Esophagus squamous epithelium (tissue), 4 donors: ENCODE measurements around the gene FCN1.

Experiments
- POLR2A ChIP-seq, 4 donors: fragments of 450-650 bp; IDR thresholded peaks; one replicate each; pipeline ENCODE4 v1.6.1; 2017; ENCODE audit warnings: antibody characterized with exemption in 4 of 4, mild to moderate bottlenecking in 4 of 4, moderate library complexity in 3 of 4
- TF ChIP-seq, protein P1 (sequence below), 6 experiments: fragments of 450-650 bp in 4 of 6; fragments of 200-600 bp in 2 of 6; sonication (generic) in 2 of 6; IDR thresholded peaks; one replicate each; pipeline ENCODE4 v1.5.1; 2016 to 2019; ENCODE audit warnings: antibody characterized with exemption in 6 of 6, mild to moderate bottlenecking in 4 of 6, moderate library complexity in 4 of 6

DNA sequence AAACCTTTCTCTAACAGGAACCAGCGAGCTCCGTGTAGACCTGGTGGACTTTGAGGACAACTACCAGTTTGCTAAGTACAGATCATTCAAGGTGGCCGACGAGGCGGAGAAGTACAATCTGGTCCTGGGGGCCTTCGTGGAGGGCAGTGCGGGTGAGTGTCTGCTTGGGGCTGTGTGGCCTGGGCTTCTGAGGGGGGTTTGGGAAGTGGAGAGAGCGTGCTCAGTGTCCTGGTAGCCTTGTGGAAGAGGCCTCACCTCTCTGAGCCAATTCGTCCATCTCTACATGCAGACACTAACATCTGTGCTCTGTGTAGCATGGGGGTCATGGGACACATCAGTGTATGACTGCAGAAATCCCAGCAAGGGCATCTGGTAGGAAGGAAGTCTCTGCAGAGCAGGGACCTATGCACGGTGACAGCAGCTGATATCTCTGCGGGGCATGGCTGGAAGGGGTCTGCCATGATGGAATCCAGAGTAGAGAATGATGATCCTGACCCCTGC is 31.2 kb downstream of the FCN1 start:
- TF ChIP-seq, protein P1, sequence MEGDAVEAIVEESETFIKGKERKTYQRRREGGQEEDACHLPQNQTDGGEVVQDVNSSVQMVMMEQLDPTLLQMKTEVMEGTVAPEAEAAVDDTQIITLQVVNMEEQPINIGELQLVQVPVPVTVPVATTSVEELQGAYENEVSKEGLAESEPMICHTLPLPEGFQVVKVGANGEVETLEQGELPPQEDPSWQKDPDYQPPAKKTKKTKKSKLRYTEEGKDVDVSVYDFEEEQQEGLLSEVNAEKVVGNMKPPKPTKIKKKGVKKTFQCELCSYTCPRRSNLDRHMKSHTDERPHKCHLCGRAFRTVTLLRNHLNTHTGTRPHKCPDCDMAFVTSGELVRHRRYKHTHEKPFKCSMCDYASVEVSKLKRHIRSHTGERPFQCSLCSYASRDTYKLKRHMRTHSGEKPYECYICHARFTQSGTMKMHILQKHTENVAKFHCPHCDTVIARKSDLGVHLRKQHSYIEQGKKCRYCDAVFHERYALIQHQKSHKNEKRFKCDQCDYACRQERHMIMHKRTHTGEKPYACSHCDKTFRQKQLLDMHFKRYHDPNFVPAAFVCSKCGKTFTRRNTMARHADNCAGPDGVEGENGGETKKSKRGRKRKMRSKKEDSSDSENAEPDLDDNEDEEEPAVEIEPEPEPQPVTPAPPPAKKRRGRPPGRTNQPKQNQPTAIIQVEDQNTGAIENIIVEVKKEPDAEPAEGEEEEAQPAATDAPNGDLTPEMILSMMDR (IDR thresholded peaks at IDR 0.05), result no peak
- no peak for TF ChIP-seq POLR2A (IDR thresholded peaks at IDR 0.05)
